Erythroblast (primary cell): ENCODE data around the gene COL6A3.

Experiments used
- DNase-seq, 2 experiments: peaks; one replicate each; lab custom pipeline; 2025; lab: John Stamatoyannopoulos, UW
- GATA1 ChIP-seq: IDR thresholded peaks from 2 replicates; pipeline ENCODE4 v1.6.1; 2011; ENCODE audit warnings: low read depth, mild to moderate bottlenecking, control low read depth, low read length, moderate library complexity
- POLR2A ChIP-seq: IDR thresholded peaks from 2 replicates; pipeline ENCODE4 v1.6.1; 2011; ENCODE audit warnings: mild to moderate bottlenecking, low read length

Gene COL6A3

GRCh38 chr2:237397072-237397471 lies 16.9 kb downstream of the COL6A3 start:
- TF ChIP-seq POLR2A, result no peak
- no peak for TF ChIP-seq GATA1
- no peak for DNase-seq

GRCh38 chr2:237393523-237393922 lies 20.4 kb downstream of the COL6A3 start:
- no peak for DNase-seq
- TF ChIP-seq GATA1, result no peak
- no peak for TF ChIP-seq POLR2A

GRCh38 chr2:237392186-237392585 lies 21.8 kb downstream of the COL6A3 start:
- no peak for TF ChIP-seq GATA1
- no peak for DNase-seq

- no peak for DNase-seq
- no peak for TF ChIP-seq POLR2A
- no peak for TF ChIP-seq GATA1
These were observed 22.8 kb downstream of the COL6A3 start for GRCh38 chr2:237391140-237391539.

- DNase-seq, result no peak
- TF ChIP-seq POLR2A (no peak), GATA1 (no peak)
These were observed 23.7 kb downstream of the COL6A3 start for GRCh38 chr2:237390235-237390634.

GRCh38 chr2:237389831-237390230 lies 24.1 kb downstream of the COL6A3 start:
- no peak for DNase-seq

GRCh38 chr2:237388036-237388435 lies 25.9 kb downstream of the COL6A3 start:
- TF ChIP-seq GATA1, result no peak
- no peak for TF ChIP-seq POLR2A
- DNase-seq, result no peak

More at GRCh38 chr2:237389831-237390230, 24.1 kb downstream of the COL6A3 start:
- TF ChIP-seq POLR2A (no peak), GATA1 (no peak)

GRCh38 chr2:237384672-237385020 lies 29.3 kb downstream of the COL6A3 start:
- no peak for TF ChIP-seq GATA1
- no peak for TF ChIP-seq POLR2A
- no peak for DNase-seq

- TF ChIP-seq POLR2A, result no peak
- TF ChIP-seq GATA1, result no peak
- no peak for DNase-seq
These were observed 29.8 kb downstream of the COL6A3 start for GRCh38 chr2:237383991-237384671.

GRCh38 chr2:237380768-237381167 lies 33.2 kb downstream of the COL6A3 start:
- TF ChIP-seq GATA1 (no peak), POLR2A (no peak)
- DNase-seq, result no peak

GRCh38 chr2:237379636-237380035 lies 34.3 kb downstream of the COL6A3 start:
- TF ChIP-seq POLR2A (no peak), GATA1 (no peak)

GRCh38 chr2:237378650-237379049 lies 35.3 kb downstream of the COL6A3 start:
- TF ChIP-seq GATA1 (no peak), POLR2A (no peak)
- DNase-seq, result no peak

More at GRCh38 chr2:237379636-237380035, 34.3 kb downstream of the COL6A3 start:
- DNase-seq, result no peak

- TF ChIP-seq POLR2A, result no peak
- no peak for DNase-seq
These were observed 39.5 kb downstream of the COL6A3 start for GRCh38 chr2:237374284-237375060.

GRCh38 chr2:237371856-237372255 lies 42.1 kb downstream of the COL6A3 start:
- TF ChIP-seq GATA1, result no peak
- TF ChIP-seq POLR2A, result no peak
- no peak for DNase-seq
